Smooth muscle cell (in vitro differentiated cells): Measurements from ENCODE around the gene IZUMO4. TPM values are rescaled to one million over a fixed set of nuclear protein-coding genes. Genes with fewer than 3 reads are reported as not detected.

Experiments used
- DNase-seq: peaks from one replicate; lab custom pipeline; 2025; ENCODE audit not compliant: unreplicated experiment; lab: John Stamatoyannopoulos, UW
- H2AFZ ChIP-seq: fragments of 200-600 bp; sonication (generic); 2 replicates; pipeline ENCODE4 v1.6.0; 2016; ENCODE audit warnings: antibody characterized with exemption, low read depth, mild to moderate bottlenecking
- H3F3A ChIP-seq: fragments of 200-600 bp; sonication (generic); 2 replicates; pipeline ENCODE4 v1.6.0; 2017; ENCODE audit warnings: antibody characterized with exemption, low read depth
- H3K27ac ChIP-seq: fragments of 200-600 bp; sonication (generic); 2 replicates; pipeline ENCODE4 v1.5.1; 2016; ENCODE audit warnings: low read depth, mild to moderate bottlenecking
- H3K27me3 ChIP-seq: fragments of 200-600 bp; sonication (generic); 2 replicates; pipeline ENCODE4 v1.6.1; 2016; ENCODE audit warnings: low read depth, mild to moderate bottlenecking
- H3K36me3 ChIP-seq: fragments of 200-600 bp; sonication (generic); 2 replicates; pipeline ENCODE4 v1.5.1; 2016; ENCODE audit warnings: low read depth
- H3K4me1 ChIP-seq: fragments of 200-600 bp; sonication (generic); 2 replicates; pipeline ENCODE4 v1.5.1; 2016; ENCODE audit warnings: low read depth
- H3K4me2 ChIP-seq: fragments of 200-600 bp; sonication (generic); 2 replicates; pipeline ENCODE4 v1.6.0; 2016; ENCODE audit warnings: mild to moderate bottlenecking
- H3K4me3 ChIP-seq: fragments of 200-600 bp; sonication (generic); 2 replicates; pipeline ENCODE4 v1.5.1; 2016; ENCODE audit warnings: mild to moderate bottlenecking
- H3K79me2 ChIP-seq: fragments of 200-600 bp; sonication (generic); 2 replicates; pipeline ENCODE4 v1.6.0; 2016; ENCODE audit warnings: low read depth, mild to moderate bottlenecking
- H3K9ac ChIP-seq: fragments of 200-600 bp; sonication (generic); 2 replicates; pipeline ENCODE4 v1.6.0; 2016; ENCODE audit warnings: low read depth
- H3K9me3 ChIP-seq: fragments of 200-600 bp; sonication (generic); replicated peaks from 2 replicates; pipeline ENCODE4 v1.5.1; 2016; ENCODE audit warnings: low read depth
- H4K20me1 ChIP-seq: fragments of 200-600 bp; sonication (generic); 2 replicates; pipeline ENCODE4 v1.6.0; 2016; ENCODE audit warnings: low read depth
- WGBS: methylation state at CpG from one replicate; pipeline ENCODE4 v1.1.7; 2016; ENCODE audit warnings: low lambda C conversion rate; 5-methylcytosine and 5-hydroxymethylcytosine counted together
- polyA plus RNA-seq: library from polyadenylated mRNA; unstranded; fragments of >200 nt; fragmentation: Nextera tagmentation; extraction: Ambion mirVana; gene quantifications from 2 replicates; pipeline ENCODE4 v1.2.1, GENCODE V29; 2016
- total RNA-seq: library from RNA; depleted of rRNA; stranded (reverse); fragments of >200 nt; gene quantifications from 2 replicates; pipeline ENCODE4 v1.2.3, GENCODE V29; 2014
- TF ChIP-seq, protein P1 (sequence below): fragments of 200-600 bp; sonication (generic); IDR thresholded peaks from 2 replicates; pipeline ENCODE4 v1.5.1; 2017; ENCODE audit warnings: borderline replicate concordance, mild to moderate bottlenecking, antibody characterized with exemption; ENCODE audit not compliant: insufficient read depth, poor library complexity, severe bottlenecking

Gene IZUMO4
- total and polyA plus RNA-seq, 2 experiments from 2014 or later, result 0.48 to 1.6 TPM

DNA sequence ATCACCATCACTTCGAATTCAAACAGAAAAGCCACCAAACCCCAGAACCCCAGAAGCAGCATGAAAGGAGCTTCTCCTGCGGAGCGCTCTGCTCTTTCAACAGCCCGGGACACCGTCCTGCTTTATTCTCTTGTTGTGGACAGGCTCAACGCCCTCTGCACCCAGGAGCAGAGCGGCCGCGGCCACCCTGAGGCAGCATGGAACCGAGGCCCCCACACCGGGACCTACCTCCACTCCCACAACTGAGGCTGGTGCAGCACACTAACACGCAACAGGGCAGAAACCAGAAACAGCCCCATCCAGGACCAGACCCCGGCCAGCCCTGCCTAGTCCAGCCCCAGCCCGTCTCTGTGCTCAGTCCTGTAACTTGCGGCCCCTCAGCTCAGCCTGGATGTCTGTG lies 47.5 kb downstream of the IZUMO4 start:
- Histone ChIP-seq H3K9me3 (no peaks in the 10 kb centered on the region), H3K9ac (no peak overlapping the region), H3K4me2 (no peak overlapping the region), H3K27me3 (no peaks in the 10 kb centered on the region), H3F3A (no peaks in the 10 kb centered on the region), H3K79me2 (peaks cover 100% of the 10 kb centered on the region), H3K4me3 (no peak overlapping the region), H3K36me3 (no peaks in the 10 kb centered on the region), H3K4me1 (no peaks in the 10 kb centered on the region), H2AFZ (no peak overlapping the region), H3K27ac (no peak overlapping the region), H4K20me1 (peaks cover 100% of the 10 kb centered on the region)
- no peak for DNase-seq
- TF ChIP-seq, protein P1, sequence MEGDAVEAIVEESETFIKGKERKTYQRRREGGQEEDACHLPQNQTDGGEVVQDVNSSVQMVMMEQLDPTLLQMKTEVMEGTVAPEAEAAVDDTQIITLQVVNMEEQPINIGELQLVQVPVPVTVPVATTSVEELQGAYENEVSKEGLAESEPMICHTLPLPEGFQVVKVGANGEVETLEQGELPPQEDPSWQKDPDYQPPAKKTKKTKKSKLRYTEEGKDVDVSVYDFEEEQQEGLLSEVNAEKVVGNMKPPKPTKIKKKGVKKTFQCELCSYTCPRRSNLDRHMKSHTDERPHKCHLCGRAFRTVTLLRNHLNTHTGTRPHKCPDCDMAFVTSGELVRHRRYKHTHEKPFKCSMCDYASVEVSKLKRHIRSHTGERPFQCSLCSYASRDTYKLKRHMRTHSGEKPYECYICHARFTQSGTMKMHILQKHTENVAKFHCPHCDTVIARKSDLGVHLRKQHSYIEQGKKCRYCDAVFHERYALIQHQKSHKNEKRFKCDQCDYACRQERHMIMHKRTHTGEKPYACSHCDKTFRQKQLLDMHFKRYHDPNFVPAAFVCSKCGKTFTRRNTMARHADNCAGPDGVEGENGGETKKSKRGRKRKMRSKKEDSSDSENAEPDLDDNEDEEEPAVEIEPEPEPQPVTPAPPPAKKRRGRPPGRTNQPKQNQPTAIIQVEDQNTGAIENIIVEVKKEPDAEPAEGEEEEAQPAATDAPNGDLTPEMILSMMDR, result no peak
- 95% methylated on average over 15 of the region's 15 CpGs for WGBS

DNA sequence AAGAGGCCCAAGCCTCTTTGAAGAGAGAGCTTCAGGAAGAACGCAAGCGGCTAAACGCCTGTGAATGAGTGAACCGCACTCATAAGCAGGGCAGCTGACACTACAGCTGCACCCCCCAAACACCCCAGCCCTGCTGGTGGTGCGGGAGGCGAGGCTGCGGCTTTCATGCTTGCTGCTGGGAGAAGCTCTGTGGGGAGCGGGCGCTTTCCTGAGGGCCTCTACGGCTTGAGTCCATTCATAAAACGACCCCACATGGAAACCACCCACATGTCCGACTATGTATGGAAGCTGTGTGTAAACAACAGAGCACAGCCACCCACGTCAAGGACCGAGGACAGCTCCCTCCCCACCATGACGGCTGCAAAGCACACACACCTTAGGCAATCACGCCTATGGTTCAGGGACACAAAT lies 49.1 kb downstream of the IZUMO4 start:
- H3K4me2 ChIP-seq, result no peak overlapping the region
- H3K9ac ChIP-seq, result no peak overlapping the region
- no peak for DNase-seq
- H3F3A ChIP-seq, result no peaks in the 10 kb centered on the region
- peaks cover 10% of the 10 kb centered on the region for H3K4me1 ChIP-seq
- H3K4me3 ChIP-seq, result no peak overlapping the region
- 73% methylated on average over 16 of the region's 16 CpGs for WGBS
- H2AFZ ChIP-seq, result no peak overlapping the region
- no peaks in the 10 kb centered on the region for H3K36me3 ChIP-seq
- TF ChIP-seq, protein P1, result no peak
- no peaks in the 10 kb centered on the region for H3K27me3 ChIP-seq
- H3K79me2 ChIP-seq, result peaks cover 100% of the 10 kb centered on the region
- peaks cover 100% of the 10 kb centered on the region for H4K20me1 ChIP-seq
- no peaks in the 10 kb centered on the region for H3K9me3 ChIP-seq
- H3K27ac ChIP-seq, result no peak overlapping the region

DNA sequence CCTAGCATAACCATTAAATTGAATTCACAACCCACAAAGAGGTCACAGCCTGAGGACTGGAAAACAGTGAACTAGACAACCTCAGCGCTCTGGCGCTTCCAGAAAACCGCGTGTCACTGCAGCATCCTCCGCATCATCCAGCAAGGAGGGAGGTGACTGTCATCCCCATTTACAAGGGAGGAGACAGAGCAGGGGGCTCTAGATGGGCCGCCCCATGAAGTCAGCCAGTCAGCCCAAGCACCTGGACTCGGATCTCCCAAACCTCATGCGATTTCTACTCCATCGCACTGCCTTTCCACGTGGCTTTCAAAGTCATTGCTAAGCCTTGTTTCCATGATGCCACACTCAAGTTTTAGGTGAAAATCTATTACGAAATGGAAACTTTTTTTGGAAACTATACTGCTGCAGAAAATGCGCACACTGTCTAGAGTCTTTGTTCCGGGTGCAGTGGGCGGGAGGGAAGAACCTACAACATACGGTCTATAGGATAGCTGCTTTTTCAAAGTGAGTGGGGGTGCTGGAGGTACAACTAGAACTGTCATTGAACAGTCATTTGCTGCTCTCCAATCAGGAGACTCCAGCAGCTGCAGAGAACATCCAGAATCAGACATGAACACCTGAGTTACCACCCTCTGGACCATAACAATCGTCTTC lies 51.9 kb downstream of the IZUMO4 start:
- Histone ChIP-seq H4K20me1 (peaks cover 73% of the 10 kb centered on the region), H3K27me3 (no peaks in the 10 kb centered on the region), H3K4me2 (peak overlapping the region; percentile 91), H3K4me3 (no peak overlapping the region), H3K9me3 (no peaks in the 10 kb centered on the region), H3K27ac (no peak overlapping the region), H3K79me2 (peaks cover 75% of the 10 kb centered on the region), H3K9ac (no peak overlapping the region), H2AFZ (no peak overlapping the region), H3K36me3 (no peaks in the 10 kb centered on the region), H3F3A (peaks cover 7% of the 10 kb centered on the region), H3K4me1 (peaks cover 10% of the 10 kb centered on the region)
- TF ChIP-seq, protein P1, result no peak
- no peak for DNase-seq
- 93% methylated on average over 16 of the region's 16 CpGs for WGBS

Other genes with a start within 250 kb of the IZUMO4 start
- 5.0 and 10.6 TPM in 2 replicates for gene REXO1, start 248.4 kb upstream of the IZUMO4 start, total RNA-seq
- gene REXO1, start 248.4 kb upstream of the IZUMO4 start, polyA plus RNA-seq, result 11.6 and 17.9 TPM in 2 replicates
- 4.3 and 5.8 TPM in 2 replicates for gene KLF16, start 233.3 kb upstream of the IZUMO4 start, total RNA-seq
- gene KLF16, start 233.3 kb upstream of the IZUMO4 start, polyA plus RNA-seq, result 15.4 and 16.7 TPM in 2 replicates
- 42.9 and 49.2 TPM in 2 replicates for gene ABHD17A, start 211.4 kb upstream of the IZUMO4 start, total RNA-seq
- gene ABHD17A, start 211.4 kb upstream of the IZUMO4 start, polyA plus RNA-seq, result 98.3 and 106 TPM in 2 replicates
- 0.49 and 0.58 TPM in 2 replicates for gene ADAT3, start 191.5 kb upstream of the IZUMO4 start, total RNA-seq
- 2.0 and 4.8 TPM in 2 replicates for gene ADAT3, start 191.5 kb upstream of the IZUMO4 start, polyA plus RNA-seq
- gene SCAMP4, start 191.5 kb upstream of the IZUMO4 start, total RNA-seq, result 72.6 and 96.9 TPM in 2 replicates
- 54.5 and 74.1 TPM in 2 replicates for gene SCAMP4, start 191.5 kb upstream of the IZUMO4 start, polyA plus RNA-seq
- gene CSNK1G2, start 155.7 kb upstream of the IZUMO4 start, total RNA-seq, result 47.5 and 53.5 TPM in 2 replicates
- gene CSNK1G2, start 155.7 kb upstream of the IZUMO4 start, polyA plus RNA-seq, result 74.9 and 86.1 TPM in 2 replicates
- 37.8 and 45.2 TPM in 2 replicates for gene BTBD2, start 81.2 kb upstream of the IZUMO4 start, total RNA-seq
- 63.2 and 69.8 TPM in 2 replicates for gene BTBD2, start 81.2 kb upstream of the IZUMO4 start, polyA plus RNA-seq
- 30.1 and 43.6 TPM in 2 replicates for gene MKNK2, start 45.7 kb upstream of the IZUMO4 start, total RNA-seq
- 44.7 and 80.1 TPM in 2 replicates for gene MKNK2, start 45.7 kb upstream of the IZUMO4 start, polyA plus RNA-seq
- gene MOB3A, start 589 bp upstream of the IZUMO4 start, total RNA-seq, result 11.2 and 13.5 TPM in 2 replicates
- 23.8 and 32.9 TPM in 2 replicates for gene MOB3A, start 589 bp upstream of the IZUMO4 start, polyA plus RNA-seq
- gene AP3D1, start 54.7 kb downstream of the IZUMO4 start, total RNA-seq, result 43.0 and 66.2 TPM in 2 replicates
- 81.0 and 82.8 TPM in 2 replicates for gene AP3D1, start 54.7 kb downstream of the IZUMO4 start, polyA plus RNA-seq
- gene DOT1L, start 67.0 kb downstream of the IZUMO4 start, total RNA-seq, result 4.2 and 4.8 TPM in 2 replicates
- gene DOT1L, start 67.0 kb downstream of the IZUMO4 start, polyA plus RNA-seq, result 3.4 and 5.5 TPM in 2 replicates
- gene PLEKHJ1, start 139.4 kb downstream of the IZUMO4 start, total RNA-seq, result 36.0 and 38.6 TPM in 2 replicates
- 76.5 and 94.5 TPM in 2 replicates for gene PLEKHJ1, start 139.4 kb downstream of the IZUMO4 start, polyA plus RNA-seq
- 8.4 and 28.5 TPM in 2 replicates for gene SF3A2, start 139.9 kb downstream of the IZUMO4 start, total RNA-seq
- gene SF3A2, start 139.9 kb downstream of the IZUMO4 start, polyA plus RNA-seq, result 63.0 and 78.1 TPM in 2 replicates
- 2.9 and 3.5 TPM in 2 replicates for gene AMH, start 152.4 kb downstream of the IZUMO4 start, total RNA-seq
- gene AMH, start 152.4 kb downstream of the IZUMO4 start, polyA plus RNA-seq, result 12.6 and 20.7 TPM in 2 replicates
- not detected in 2 replicates for gene JSRP1, start 159.5 kb downstream of the IZUMO4 start, total RNA-seq
- gene JSRP1, start 159.5 kb downstream of the IZUMO4 start, polyA plus RNA-seq, result 0.59 TPM in 1 of 2 replicates, not detected in the other
- gene PEAK3, start 185.3 kb downstream of the IZUMO4 start, total RNA-seq, result not detected in 2 replicates
- 0.37 and 0.71 TPM in 2 replicates for gene PEAK3, start 185.3 kb downstream of the IZUMO4 start, polyA plus RNA-seq
- gene LINGO3, start 211.2 kb downstream of the IZUMO4 start, total RNA-seq, result not detected in 2 replicates
- 0.31 and 1.2 TPM in 2 replicates for gene LINGO3, start 211.2 kb downstream of the IZUMO4 start, polyA plus RNA-seq
- gene LSM7, start 231.7 kb downstream of the IZUMO4 start, total RNA-seq, result 164 and 186 TPM in 2 replicates
- 158 and 161 TPM in 2 replicates for gene LSM7, start 231.7 kb downstream of the IZUMO4 start, polyA plus RNA-seq
- gene SPPL2B, start 231.8 kb downstream of the IZUMO4 start, total RNA-seq, result 21.1 and 54.7 TPM in 2 replicates
- 53.6 and 63.5 TPM in 2 replicates for gene SPPL2B, start 231.8 kb downstream of the IZUMO4 start, polyA plus RNA-seq